Hematopoietic multipotent progenitor cell (in vitro differentiated cells): ENCODE data around the gene CUL2. TPM values are rescaled to one million over a fixed set of nuclear protein-coding genes. Genes with fewer than 3 reads are reported as not detected.

ENCODE experiments used
- DNase-seq, 3 donors: peaks; one replicate each; pipeline ENCODE4 v3.0.0-alpha.2; 2011 to 2015; ENCODE audit warnings: low read depth in 2 of 3, low spot score in 2 of 3
- total RNA-seq: library from RNA; depleted of rRNA; stranded (reverse); fragments of >200 nt; gene quantifications from one replicate; pipeline ENCODE4 v1.2.3, GENCODE V29; 2012

Gene CUL2
- 7.3 TPM for total RNA-seq

DNA sequence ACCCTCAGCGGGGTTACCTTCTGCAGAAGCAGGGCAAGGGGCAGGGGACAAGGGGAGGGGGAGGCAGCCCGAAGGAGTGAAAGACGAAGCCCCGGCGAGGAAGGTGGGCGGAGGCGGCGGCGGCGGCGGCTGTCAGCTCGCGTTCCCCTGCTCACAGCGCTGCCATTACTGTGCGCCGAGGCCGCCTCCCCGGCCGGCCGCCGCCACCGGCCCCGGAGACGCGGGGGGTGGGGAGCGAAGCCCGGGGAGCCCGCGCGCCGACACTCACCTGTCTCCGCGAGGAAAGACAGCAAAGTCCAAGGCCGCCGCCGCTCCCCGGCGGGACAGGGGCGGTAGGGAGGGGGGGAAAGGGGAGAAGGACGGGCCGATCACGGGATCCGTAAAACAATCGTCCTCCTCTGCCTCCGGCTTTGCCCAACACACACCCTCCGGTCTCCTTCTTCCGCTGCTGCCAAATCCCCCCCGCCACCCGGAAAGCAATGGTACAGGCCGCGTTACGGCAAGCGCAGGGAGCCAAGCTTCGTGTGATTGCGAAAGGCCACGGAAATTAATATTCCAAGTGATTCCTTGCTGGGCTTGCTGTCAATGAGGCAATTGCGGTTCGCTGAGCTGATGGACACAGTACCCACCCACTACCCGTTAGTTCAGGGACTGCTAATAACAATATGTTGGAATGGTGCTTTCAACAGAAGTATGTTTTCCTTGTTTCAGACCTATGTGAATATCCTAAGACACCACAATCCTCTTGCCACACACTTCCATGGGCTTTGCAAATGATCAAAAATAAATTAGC lies at the start of gene CUL2:
Gene CUL2, minus strand, starts transcription at position 180 of the 793 bp plus-strand sequence. CDS start 19,024 bp downstream, outside the sequence.
- peak; percentile 93 to 95 (median 94) for DNase-seq

- peak in 1 of 3 donors; percentile 26 for DNase-seq
Observed at GRCh38 chr10:35136263-35136815, 46.2 kb upstream of the CUL2 start.

- no peak for DNase-seq
Observed at GRCh38 chr10:35135861-35136260, 45.7 kb upstream of the CUL2 start.

- DNase-seq = no peak
Observed at GRCh38 chr10:35133586-35133985, 43.4 kb upstream of the CUL2 start.

DNA sequence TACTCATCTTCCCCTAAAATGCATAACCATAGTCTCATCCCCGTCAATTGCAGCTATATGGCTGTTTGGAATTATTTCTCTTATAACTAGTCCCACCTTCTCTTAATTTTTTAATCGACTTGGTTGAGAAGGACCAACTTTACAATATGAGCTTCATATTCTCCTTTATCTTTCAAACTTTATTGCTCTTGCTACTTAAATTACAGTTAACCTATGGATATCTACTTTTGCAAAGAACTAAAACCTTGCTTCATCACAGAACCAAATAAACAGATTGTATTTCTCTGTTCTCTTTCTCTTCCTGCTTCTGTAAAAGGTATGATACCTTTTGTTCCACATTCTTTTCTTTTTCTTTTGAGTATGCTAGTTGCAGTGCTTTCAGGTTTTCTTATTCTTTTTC lies 42.6 kb upstream of the CUL2 start:
- no peak for DNase-seq

DNA sequence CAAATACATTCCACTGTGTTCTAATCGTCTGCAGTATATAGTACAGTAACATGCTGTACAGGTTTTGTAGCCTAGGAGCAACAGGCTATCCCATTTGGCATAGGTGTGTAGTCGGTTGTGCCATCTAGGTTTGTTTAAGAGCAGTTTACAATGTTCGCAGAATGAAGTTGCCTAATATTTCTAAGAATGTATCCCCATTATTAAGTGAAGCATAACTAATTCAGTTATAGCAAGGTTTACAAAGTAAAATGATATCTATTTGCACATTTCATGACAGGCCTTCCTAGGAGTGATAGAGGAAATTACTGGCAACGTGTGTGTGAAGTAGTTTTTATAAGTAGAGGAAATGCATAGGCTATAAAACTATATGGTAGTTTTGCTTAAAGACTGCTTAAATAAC lies 40.5 kb upstream of the CUL2 start:
- no peak for DNase-seq

DNA sequence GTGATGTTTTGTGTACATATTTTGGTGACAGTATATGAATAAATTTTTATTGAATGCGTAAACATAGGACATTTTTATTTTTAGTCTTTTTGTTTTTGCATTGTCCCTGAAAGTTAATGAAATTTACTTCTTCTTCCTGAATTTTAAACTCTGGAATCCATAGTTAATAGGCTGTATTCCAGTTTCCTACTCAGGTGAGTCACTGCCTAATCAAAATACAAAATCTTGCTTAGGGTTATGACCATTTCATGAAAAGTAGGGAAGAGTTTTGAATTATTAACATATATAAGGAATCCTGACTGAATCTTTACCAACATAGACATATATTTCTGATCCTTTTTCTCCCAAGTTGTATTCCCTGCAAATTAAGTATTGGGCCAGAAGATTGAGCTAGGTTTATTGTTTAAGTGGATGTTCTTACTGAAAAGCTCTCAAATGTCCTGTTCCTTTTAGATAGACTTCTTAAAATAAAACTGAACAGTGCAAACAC lies 39.1 kb upstream of the CUL2 start:
- no peak for DNase-seq

DNA sequence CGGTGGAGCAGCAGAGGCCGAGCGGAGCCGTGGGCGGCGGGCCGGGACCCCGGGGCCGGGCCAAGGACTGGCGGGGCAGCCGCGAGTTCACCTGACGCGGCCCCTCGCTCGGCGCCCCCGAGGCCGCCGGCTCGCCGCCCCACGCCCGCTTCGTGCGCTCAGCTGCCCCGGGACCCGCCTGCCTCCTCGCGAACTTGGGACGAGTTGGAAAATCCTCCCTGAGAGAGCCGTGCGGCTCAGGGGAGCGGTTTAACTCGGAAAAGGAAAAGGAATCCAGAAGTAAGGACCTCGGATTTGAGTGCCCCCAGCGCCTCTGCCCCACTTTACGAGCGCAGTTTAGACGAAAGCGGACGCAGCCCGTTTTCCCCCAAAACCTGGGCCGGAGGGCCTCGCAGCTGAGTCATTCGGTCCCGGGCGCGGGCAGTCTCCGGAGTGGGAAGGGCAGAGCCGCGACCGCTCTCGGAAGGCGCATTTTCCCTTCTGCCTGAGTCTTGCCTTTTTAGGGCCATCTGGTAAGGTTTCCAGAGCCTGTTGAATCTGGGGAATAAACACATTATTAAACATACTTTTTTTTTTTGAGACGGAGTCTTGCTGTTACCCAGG lies 37.2 kb upstream of the CUL2 start:
- DNase-seq = peak in 2 of 3 donors; percentile 66 to 68

- DNase-seq = peak; percentile 97 to 99 (median 99)
Observed at GRCh38 chr10:35126530-35127288, 36.6 kb upstream of the CUL2 start, which contains the start of gene CREM. TSS of gene CREM (plus strand) at chr10:35126846. CDS start at chr10:35137836, 10,990 bp downstream.

GRCh38 chr10:35126062-35126529 lies 36.0 kb upstream of the CUL2 start:
- no peak for DNase-seq

DNA sequence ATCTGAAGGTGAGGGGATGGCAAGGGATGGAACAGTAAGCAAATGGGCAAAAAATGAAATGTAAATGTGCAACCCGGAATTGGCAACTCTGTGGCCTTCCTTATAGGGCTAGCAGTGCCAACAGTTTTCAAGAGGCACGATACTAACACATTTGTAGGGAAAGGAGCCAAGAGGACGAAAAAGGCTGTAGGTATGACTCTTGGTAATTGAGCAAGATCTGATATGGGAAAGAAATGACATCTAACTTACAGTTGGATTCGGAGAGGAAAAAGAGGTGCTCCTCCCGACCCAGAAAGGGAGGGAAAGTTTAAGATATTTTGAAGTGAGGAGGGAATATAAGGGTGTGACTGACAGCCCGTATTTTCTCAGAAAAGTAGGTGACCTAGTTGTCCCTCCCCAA lies 34.4 kb upstream of the CUL2 start:
- no peak for DNase-seq

GRCh38 chr10:35119378-35119777 lies 29.2 kb upstream of the CUL2 start:
- no peak for DNase-seq

GRCh38 chr10:35112571-35112970 lies 22.4 kb upstream of the CUL2 start:
- DNase-seq = no peak

DNA sequence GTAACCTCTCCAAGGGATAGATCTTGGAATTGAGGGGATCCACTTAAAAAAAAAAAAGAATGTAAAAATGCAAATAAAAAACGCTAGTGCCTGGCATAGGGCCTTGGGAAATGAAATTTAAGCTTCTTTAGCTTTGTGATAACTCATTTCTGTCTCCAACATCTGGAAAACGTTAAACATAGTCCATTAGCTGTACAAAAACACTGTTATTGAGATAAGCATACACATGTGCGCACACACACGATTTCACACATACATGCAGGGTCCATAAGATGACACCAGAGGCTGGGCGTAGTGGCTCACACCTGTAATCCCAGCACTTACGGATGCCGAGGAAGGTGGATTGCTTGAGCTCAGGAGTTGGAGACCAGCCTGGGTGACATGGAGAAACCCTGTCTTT lies 13.7 kb upstream of the CUL2 start:
- no peak for DNase-seq

DNA sequence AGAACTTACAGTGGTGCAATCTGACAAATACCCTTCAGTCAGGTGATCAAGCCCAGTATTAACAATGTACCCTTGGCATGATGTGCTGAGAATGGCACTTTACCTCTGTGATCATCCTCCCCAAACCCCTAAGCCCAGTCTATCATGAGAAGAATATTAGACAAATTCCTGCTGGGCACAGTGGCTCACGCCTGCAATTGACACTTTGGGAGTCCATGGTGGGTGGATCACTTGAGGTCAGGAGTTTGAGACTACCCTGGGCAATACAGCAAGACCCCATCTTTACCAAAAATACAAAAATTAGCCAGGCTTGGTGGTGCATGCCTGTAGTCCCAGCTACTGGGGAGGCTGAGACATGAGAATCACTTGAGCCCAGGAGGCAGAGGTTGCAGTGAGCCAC lies 7.4 kb upstream of the CUL2 start:
- no peak for DNase-seq

DNA sequence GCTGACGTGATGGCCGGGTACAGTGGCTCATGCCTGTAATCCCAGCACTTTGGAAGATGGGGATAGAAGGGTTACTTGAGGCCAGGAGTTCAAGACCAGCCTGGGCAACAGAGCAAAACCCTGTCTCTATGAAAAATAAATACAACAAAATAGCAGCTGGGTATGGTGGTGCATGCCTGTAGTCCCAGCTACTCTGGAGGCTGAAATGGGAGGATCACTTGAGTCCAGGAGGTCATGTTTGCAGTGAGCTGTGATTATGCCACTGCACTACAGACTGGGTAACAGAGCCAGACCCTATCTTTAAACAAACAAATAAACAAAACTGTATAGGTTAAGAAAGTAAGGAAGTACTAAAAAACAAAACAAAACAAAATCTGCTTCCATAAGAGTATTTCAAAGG lies 6.2 kb upstream of the CUL2 start:
- DNase-seq = no peak

DNA sequence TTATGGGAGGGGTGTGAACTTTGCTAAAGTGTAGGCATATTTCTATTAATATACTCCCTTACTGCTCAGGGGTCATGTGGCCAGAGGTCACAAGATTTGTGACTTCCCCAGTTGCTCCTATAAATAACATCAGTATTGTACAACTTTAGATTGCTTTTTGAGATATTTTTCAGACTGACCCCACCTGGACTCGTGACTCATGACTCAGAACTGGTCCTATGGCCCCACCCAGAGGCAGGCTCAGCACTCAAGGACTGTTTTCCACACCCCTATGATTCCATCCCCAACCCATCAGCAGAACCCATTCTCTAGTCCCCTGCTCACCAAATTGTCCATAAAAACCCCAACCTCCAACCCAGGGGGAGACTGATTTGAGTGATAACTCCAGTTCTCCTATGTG lies 2.7 kb upstream of the CUL2 start:
- DNase-seq = no peak

DNA sequence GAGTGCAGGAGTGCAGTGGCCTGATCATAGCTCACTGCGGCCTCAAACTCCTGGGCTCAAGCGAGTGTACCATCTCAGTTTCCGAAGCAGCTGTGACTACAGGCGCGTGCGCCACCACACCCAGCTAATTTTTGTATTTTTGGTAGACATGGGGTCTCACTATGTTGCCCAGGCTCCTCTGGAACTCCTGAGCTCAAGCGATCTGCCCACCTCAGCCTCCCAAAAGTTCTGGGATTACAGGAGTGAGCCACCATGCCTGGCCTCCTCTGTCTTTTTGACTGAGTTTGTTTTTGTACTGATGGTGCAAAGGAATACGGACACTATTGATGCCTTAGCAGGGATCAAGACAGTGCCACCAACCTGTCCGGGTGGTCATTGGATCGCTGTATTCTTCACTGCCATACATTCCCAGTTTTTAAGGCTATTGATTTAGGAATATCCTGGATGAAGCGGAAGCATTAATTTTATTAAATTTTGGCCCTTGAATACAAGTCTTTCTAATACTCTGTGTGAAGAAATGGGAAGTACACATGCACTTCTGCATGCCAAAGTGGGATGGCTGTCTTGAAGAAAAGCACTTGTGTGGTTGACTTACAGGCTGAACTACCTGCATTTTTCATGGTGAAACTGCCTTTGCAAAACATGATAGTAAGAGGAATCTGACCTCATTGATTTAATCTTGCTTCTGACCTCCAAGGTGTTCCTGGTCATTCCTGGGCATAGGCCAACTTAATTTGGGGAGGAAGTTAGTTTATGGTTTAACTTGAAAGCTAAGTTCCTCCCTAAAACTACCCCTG lies 2.1 kb upstream of the CUL2 start:
- no peak for DNase-seq

GRCh38 chr10:35089611-35090161 lies 455 bp downstream of the CUL2 start:
- peak; percentile 10 to 63 (median 36) for DNase-seq

- DNase-seq = no peak
Observed at GRCh38 chr10:35083242-35083641, 6.9 kb downstream of the CUL2 start.
